ENCODE measurements around the gene TGFBR3L. TPM values are rescaled to one million over a fixed set of nuclear protein-coding genes. Genes with fewer than 3 reads are reported as not detected.

The TGFBR3L gene
- total RNA-seq, 1 experiment from 2014 or later, result 9.8 TPM

- Histone ChIP-seq H3K4me1 (no peaks in the 10 kb centered on the region; the same call in none of the 2 replicates), H3K9me3 (no peaks in the 10 kb centered on the region), H3K36me3 (ENCODE audit: control insufficient read depth, insufficient read depth, low read length) (no peaks in the 10 kb centered on the region), H3K27me3 (replicated peaks; ENCODE audit: control insufficient read depth, insufficient read depth, low read length) (no peaks in the 10 kb centered on the region), H3K4me3 (ENCODE audit: low read depth, low read length) (no peak overlapping the region)
- Mint-ChIP-seq H3K9me3 (ENCODE audit: unreplicated experiment) (no peaks in the 10 kb centered on the region), H3K36me3 (ENCODE audit: insufficient read depth, unreplicated experiment) (peaks cover 30% of the 10 kb centered on the region), H3K4me1 (ENCODE audit: low read depth, unreplicated experiment) (peaks cover 11% of the 10 kb centered on the region), H3K4me3 (ENCODE audit: unreplicated experiment) (no peak overlapping the region), H3K27me3 (ENCODE audit: insufficient read depth, unreplicated experiment) (no peaks in the 10 kb centered on the region), H3K27ac (ENCODE audit: unreplicated experiment) (no peak overlapping the region)
- intact Hi-C loops (cut with micrococcal nuclease; ENCODE audit: unreplicated experiment), result loop anchor here (10.0 kb wide), 1 partner anchor 207 kb away; no protein-coding TSS in a partner anchor
- no TSS peak for BruUV-seq (replicated peaks)
- TF ChIP-seq CTCF (IDR thresholded peaks at IDR 0.05; ENCODE audit: insufficient read depth in 1 of 2, low read depth in 1 of 2, low read length in 1 of 2, severe bottlenecking in 1 of 2, unreplicated experiment in 1 of 2), result no peak
- CTCF ChIA-PET, result no interaction called here
- POLR2A ChIA-PET, result no interaction called here
- no peak for DNase-seq
Measured at GRCh38 chr19:7947939-7948338, 33.3 kb downstream of the TGFBR3L start.

- no peak for TF ChIP-seq CTCF (IDR thresholded peaks at IDR 0.05; ENCODE audit: insufficient read depth in 1 of 2, low read depth in 1 of 2, low read length in 1 of 2, severe bottlenecking in 1 of 2, unreplicated experiment in 1 of 2)
- no TSS peak for BruUV-seq (replicated peaks)
- H3K36me3 ChIP-seq (ENCODE audit: control insufficient read depth, insufficient read depth, low read length), result no peaks in the 10 kb centered on the region; the same call in 1 of the 2 replicates
- intact Hi-C loops (cut with micrococcal nuclease; ENCODE audit: unreplicated experiment), result no loop called here
- Mint-ChIP-seq H3K27ac (ENCODE audit: unreplicated experiment) (peak overlapping the region; percentile 60), H3K4me1 (ENCODE audit: low read depth, unreplicated experiment) (peaks cover 11% of the 10 kb centered on the region), H3K27me3 (ENCODE audit: insufficient read depth, unreplicated experiment) (no peaks in the 10 kb centered on the region), H3K9me3 (ENCODE audit: unreplicated experiment) (no peaks in the 10 kb centered on the region), H3K36me3 (ENCODE audit: insufficient read depth, unreplicated experiment) (peaks cover 31% of the 10 kb centered on the region), H3K4me3 (ENCODE audit: unreplicated experiment) (no peak overlapping the region)
- no peaks in the 10 kb centered on the region; the same call in 1 of the 2 replicates for H3K4me1 ChIP-seq
- H3K9me3 ChIP-seq, result no peaks in the 10 kb centered on the region
- no peaks in the 10 kb centered on the region for H3K27me3 ChIP-seq (replicated peaks; ENCODE audit: control insufficient read depth, insufficient read depth, low read length)
- DNase-seq, result no peak
- no peak overlapping the region for H3K4me3 ChIP-seq (ENCODE audit: low read depth, low read length)
- CTCF ChIA-PET, result no interaction called here
- POLR2A ChIA-PET, result interaction anchor here (0.6 kb wide), 1 partner anchor 24 kb away, joined by 15 read pairs; no protein-coding TSS in a partner anchor
Measured at GRCh38 chr19:7953060-7953459, 38.4 kb downstream of the TGFBR3L start.

GRCh38 chr19:7953576-7953975, 38.9 kb downstream of the TGFBR3L start:
- Histone ChIP-seq H3K27me3 (replicated peaks; ENCODE audit: control insufficient read depth, insufficient read depth, low read length) (no peaks in the 10 kb centered on the region), H3K9me3 (no peaks in the 10 kb centered on the region), H3K36me3 (ENCODE audit: control insufficient read depth, insufficient read depth, low read length) (no peaks in the 10 kb centered on the region; the same call in 1 of the 2 replicates), H3K4me1 (no peaks in the 10 kb centered on the region; the same call in 1 of the 2 replicates), H3K4me3 (ENCODE audit: low read depth, low read length) (no peak overlapping the region)
- Mint-ChIP-seq H3K36me3 (ENCODE audit: insufficient read depth, unreplicated experiment) (peaks cover 34% of the 10 kb centered on the region), H3K9me3 (ENCODE audit: unreplicated experiment) (no peaks in the 10 kb centered on the region), H3K4me1 (ENCODE audit: low read depth, unreplicated experiment) (peaks cover 11% of the 10 kb centered on the region), H3K4me3 (ENCODE audit: unreplicated experiment) (peak overlapping the region; percentile 8), H3K27me3 (ENCODE audit: insufficient read depth, unreplicated experiment) (no peaks in the 10 kb centered on the region), H3K27ac (ENCODE audit: unreplicated experiment) (peak overlapping the region; percentile 60)
- intact Hi-C loops (cut with micrococcal nuclease; ENCODE audit: unreplicated experiment), result no loop called here
- ChIA-PET POLR2A (no interaction called here), CTCF (no interaction called here)
- DNase-seq, result no peak
- no TSS peak for BruUV-seq (replicated peaks)
- no peak for TF ChIP-seq CTCF (IDR thresholded peaks at IDR 0.05; ENCODE audit: insufficient read depth in 1 of 2, low read depth in 1 of 2, low read length in 1 of 2, severe bottlenecking in 1 of 2, unreplicated experiment in 1 of 2)
